T-helper 1 cell (primary cell): ENCODE measurements around the gene NRP1.

ENCODE experiments used
- DNase-seq, 5 donors: peaks; one replicate each; pipeline ENCODE4 v3.0.0-alpha.2; 2012 to 2020

Gene NRP1

GRCh38 chr10:33289776-33290175 is 44.7 kb downstream of the NRP1 start:
- DNase-seq, result no peak

- DNase-seq, result no peak
Observed at GRCh38 chr10:33288127-33288526, 46.3 kb downstream of the NRP1 start.

- no peak for DNase-seq
Observed at GRCh38 chr10:33287112-33287511, 47.4 kb downstream of the NRP1 start.

GRCh38 chr10:33286157-33286934 is 48.1 kb downstream of the NRP1 start:
- DNase-seq, result no peak

- no peak for DNase-seq
Observed at GRCh38 chr10:33284945-33285344, 49.5 kb downstream of the NRP1 start.

GRCh38 chr10:33279811-33280602 is 54.5 kb downstream of the NRP1 start:
- DNase-seq, result no peak

GRCh38 chr10:33279276-33279675 is 55.2 kb downstream of the NRP1 start:
- no peak for DNase-seq

GRCh38 chr10:33278198-33278597 is 56.3 kb downstream of the NRP1 start:
- DNase-seq, result no peak

- DNase-seq, result no peak
Observed at GRCh38 chr10:33277135-33277536, 57.3 kb downstream of the NRP1 start.

GRCh38 chr10:33276282-33276923 is 58.1 kb downstream of the NRP1 start:
- no peak for DNase-seq

- DNase-seq, result no peak
Observed at GRCh38 chr10:33274096-33274785, 60.2 kb downstream of the NRP1 start.

- DNase-seq, result no peak
Observed at GRCh38 chr10:33273295-33274002, 61.0 kb downstream of the NRP1 start.

- DNase-seq, result no peak
Observed at GRCh38 chr10:33272635-33273034, 61.8 kb downstream of the NRP1 start.

GRCh38 chr10:33271969-33272583 is 62.4 kb downstream of the NRP1 start:
- no peak for DNase-seq

- DNase-seq, result no peak
Observed at GRCh38 chr10:33270971-33271370, 63.5 kb downstream of the NRP1 start.

- DNase-seq, result no peak
Observed at GRCh38 chr10:33267708-33268107, 66.8 kb downstream of the NRP1 start.

- DNase-seq, result peak in 1 of 5 donors; percentile 63
Observed at GRCh38 chr10:33265621-33266020, 68.8 kb downstream of the NRP1 start.

GRCh38 chr10:33263453-33263852 is 71.0 kb downstream of the NRP1 start:
- DNase-seq, result no peak

GRCh38 chr10:33262871-33263270 is 71.6 kb downstream of the NRP1 start:
- no peak for DNase-seq

GRCh38 chr10:33260403-33261149 is 73.9 kb downstream of the NRP1 start:
- DNase-seq, result no peak

GRCh38 chr10:33258967-33259366 is 75.5 kb downstream of the NRP1 start:
- no peak for DNase-seq
